ENCODE data around the gene TMEM109. TPM values are rescaled to one million over a fixed set of nuclear protein-coding genes. Genes with fewer than 3 reads are reported as not detected.
A peak's percentile ranks its signal among the peaks of the same experiment; 100 is the strongest.

TMEM109 gene
- total RNA-seq, 1 experiment from 2014 or later, result 78.1 TPM

- TF ChIP-seq, protein P1, sequence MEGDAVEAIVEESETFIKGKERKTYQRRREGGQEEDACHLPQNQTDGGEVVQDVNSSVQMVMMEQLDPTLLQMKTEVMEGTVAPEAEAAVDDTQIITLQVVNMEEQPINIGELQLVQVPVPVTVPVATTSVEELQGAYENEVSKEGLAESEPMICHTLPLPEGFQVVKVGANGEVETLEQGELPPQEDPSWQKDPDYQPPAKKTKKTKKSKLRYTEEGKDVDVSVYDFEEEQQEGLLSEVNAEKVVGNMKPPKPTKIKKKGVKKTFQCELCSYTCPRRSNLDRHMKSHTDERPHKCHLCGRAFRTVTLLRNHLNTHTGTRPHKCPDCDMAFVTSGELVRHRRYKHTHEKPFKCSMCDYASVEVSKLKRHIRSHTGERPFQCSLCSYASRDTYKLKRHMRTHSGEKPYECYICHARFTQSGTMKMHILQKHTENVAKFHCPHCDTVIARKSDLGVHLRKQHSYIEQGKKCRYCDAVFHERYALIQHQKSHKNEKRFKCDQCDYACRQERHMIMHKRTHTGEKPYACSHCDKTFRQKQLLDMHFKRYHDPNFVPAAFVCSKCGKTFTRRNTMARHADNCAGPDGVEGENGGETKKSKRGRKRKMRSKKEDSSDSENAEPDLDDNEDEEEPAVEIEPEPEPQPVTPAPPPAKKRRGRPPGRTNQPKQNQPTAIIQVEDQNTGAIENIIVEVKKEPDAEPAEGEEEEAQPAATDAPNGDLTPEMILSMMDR (IDR thresholded peaks at IDR 0.05; ENCODE audit: unreplicated experiment), result no peak
- no peaks in the 10 kb centered on the region for H3K27me3 Mint-ChIP-seq (ENCODE audit: unreplicated experiment)
- CTCF ChIA-PET, result interaction anchor here (0.7 kb wide), 1 partner anchor 776 kb away, joined by 3 read pairs; no protein-coding TSS in a partner anchor
- H3K4me3 Mint-ChIP-seq (ENCODE audit: low read depth, unreplicated experiment), result no peak overlapping the region
- peaks cover 13% of the 10 kb centered on the region for H3K36me3 Mint-ChIP-seq (ENCODE audit: insufficient read depth, unreplicated experiment)
- no peak overlapping the region for H3K27ac Mint-ChIP-seq (ENCODE audit: unreplicated experiment)
- DNase-seq, result no peak
- no peaks in the 10 kb centered on the region for H3K9me3 Mint-ChIP-seq (ENCODE audit: low read depth, unreplicated experiment)
- intact Hi-C loops (cut with micrococcal nuclease; ENCODE audit: unreplicated experiment), result no loop called here
- no TSS peak for BruUV-seq (replicated peaks)
- H3K4me1 Mint-ChIP-seq (ENCODE audit: low read depth, unreplicated experiment), result peaks cover 12% of the 10 kb centered on the region
Measured at GRCh38 chr11:60941371-60942119, 27.6 kb downstream of the TMEM109 start.

DNA sequence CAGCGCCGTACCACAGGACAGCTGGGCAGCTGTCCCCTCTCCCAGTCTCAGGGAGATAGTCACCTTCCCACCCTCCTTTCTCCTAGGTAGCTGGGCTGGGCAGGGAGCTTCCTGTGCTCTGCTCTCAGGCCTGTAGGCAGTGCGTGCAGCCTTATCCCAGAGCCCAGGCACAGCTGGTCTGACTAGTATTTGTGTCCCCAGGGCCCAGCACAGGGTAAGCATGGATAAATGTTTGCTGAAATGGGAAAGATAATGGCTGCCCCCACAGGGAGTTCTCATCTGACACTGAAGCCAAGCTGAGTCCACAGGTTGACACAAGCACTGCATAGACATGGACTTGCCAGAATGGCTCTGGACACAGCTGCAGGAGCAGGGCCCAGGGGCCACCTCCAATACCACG lies 28.3 kb downstream of the TMEM109 start:
- intact Hi-C loops (cut with micrococcal nuclease; ENCODE audit: unreplicated experiment), result no loop called here
- Mint-ChIP-seq H3K4me1 (ENCODE audit: low read depth, unreplicated experiment) (peaks cover 12% of the 10 kb centered on the region), H3K9me3 (ENCODE audit: low read depth, unreplicated experiment) (no peaks in the 10 kb centered on the region), H3K4me3 (ENCODE audit: low read depth, unreplicated experiment) (no peak overlapping the region), H3K36me3 (ENCODE audit: insufficient read depth, unreplicated experiment) (peaks cover 10% of the 10 kb centered on the region), H3K27me3 (ENCODE audit: unreplicated experiment) (no peaks in the 10 kb centered on the region), H3K27ac (ENCODE audit: unreplicated experiment) (no peak overlapping the region)
- BruUV-seq (replicated peaks), result no TSS peak
- no peak for DNase-seq
- CTCF ChIA-PET, result interaction anchor here (0.7 kb wide), 1 partner anchor 777 kb away, joined by 3 read pairs; no protein-coding TSS in a partner anchor
- TF ChIP-seq, protein P1 (IDR thresholded peaks at IDR 0.05; ENCODE audit: unreplicated experiment), result no peak

- Mint-ChIP-seq H3K9me3 (ENCODE audit: low read depth, unreplicated experiment) (no peaks in the 10 kb centered on the region), H3K4me3 (ENCODE audit: low read depth, unreplicated experiment) (no peak overlapping the region), H3K27ac (ENCODE audit: unreplicated experiment) (no peak overlapping the region), H3K4me1 (ENCODE audit: low read depth, unreplicated experiment) (peaks cover 12% of the 10 kb centered on the region), H3K36me3 (ENCODE audit: insufficient read depth, unreplicated experiment) (peaks cover 4% of the 10 kb centered on the region), H3K27me3 (ENCODE audit: unreplicated experiment) (no peaks in the 10 kb centered on the region)
- BruUV-seq (replicated peaks), result no TSS peak
- peak; percentile 76 for DNase-seq
- intact Hi-C loops (cut with micrococcal nuclease; ENCODE audit: unreplicated experiment), result no loop called here
- TF ChIP-seq, protein P1 (IDR thresholded peaks at IDR 0.05; ENCODE audit: unreplicated experiment), result no peak
- CTCF ChIA-PET, result interaction anchor here (0.5 to 1.1 kb wide), 4 partner anchors 11 to 765 kb away, joined by 3 to 8 read pairs (median 4); partner anchors contain the start of gene TMEM109
Measured at GRCh38 chr11:60942970-60943565, 29.1 kb downstream of the TMEM109 start.

DNA sequence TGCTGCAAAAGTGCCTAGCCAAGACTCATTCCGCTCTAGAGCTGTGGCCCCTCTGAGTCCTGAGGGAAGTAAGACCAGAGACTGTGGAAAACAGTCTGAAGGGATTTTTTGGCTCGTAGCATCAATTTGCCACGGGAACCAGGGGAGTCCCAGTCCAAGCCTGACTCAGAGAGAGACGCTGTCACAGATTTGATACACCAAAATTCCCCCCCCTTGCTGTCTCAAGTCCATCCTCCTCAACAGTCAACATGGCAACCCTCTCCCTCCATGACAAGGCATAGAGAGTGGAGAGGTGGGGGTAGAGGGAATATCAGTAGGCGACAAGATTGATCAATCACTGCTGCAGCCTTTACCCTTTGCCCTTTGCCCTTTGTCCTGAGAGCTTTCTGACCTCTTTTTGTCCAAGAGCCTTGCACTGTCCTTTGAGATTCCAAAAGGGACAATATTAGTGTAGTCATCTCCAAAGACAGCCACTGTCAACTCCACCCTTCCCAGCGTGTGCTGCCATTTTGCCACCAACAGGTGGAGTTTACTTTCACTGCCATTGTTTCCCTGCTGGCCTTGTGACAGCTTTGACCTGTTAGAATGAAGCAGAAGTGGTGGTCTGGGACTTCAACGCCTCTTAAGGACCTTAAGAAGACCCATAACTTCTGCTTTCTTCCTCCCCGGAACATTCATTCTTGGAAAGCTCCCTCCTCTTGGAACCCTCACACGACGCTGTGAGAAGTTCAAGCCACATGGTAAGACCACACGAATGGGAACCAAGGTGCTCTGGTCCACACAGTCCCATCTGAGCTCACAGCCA lies 30.7 kb downstream of the TMEM109 start:
- H3K4me3 Mint-ChIP-seq (ENCODE audit: low read depth, unreplicated experiment), result no peak overlapping the region
- TF ChIP-seq, protein P1 (IDR thresholded peaks at IDR 0.05; ENCODE audit: unreplicated experiment), result no peak
- H3K4me1 Mint-ChIP-seq (ENCODE audit: low read depth, unreplicated experiment), result peaks cover 12% of the 10 kb centered on the region
- CTCF ChIA-PET, result interaction anchor here (0.6 kb wide), 1 partner anchor 252 kb away, joined by 6 read pairs; no protein-coding TSS in a partner anchor
- no peaks in the 10 kb centered on the region for H3K9me3 Mint-ChIP-seq (ENCODE audit: low read depth, unreplicated experiment)
- BruUV-seq (replicated peaks), result no TSS peak
- no peak for DNase-seq
- H3K27ac Mint-ChIP-seq (ENCODE audit: unreplicated experiment), result peak overlapping the region; percentile 17
- no peaks in the 10 kb centered on the region for H3K27me3 Mint-ChIP-seq (ENCODE audit: unreplicated experiment)
- no peaks in the 10 kb centered on the region for H3K36me3 Mint-ChIP-seq (ENCODE audit: insufficient read depth, unreplicated experiment)
- intact Hi-C loops (cut with micrococcal nuclease; ENCODE audit: unreplicated experiment), result no loop called here

All from Calu3 (cell line).